Erythroblast (primary cell): ENCODE data around the gene ACSL1.

Experiments used
- DNase-seq, 2 experiments: peaks; one replicate each; lab custom pipeline; 2025; lab: John Stamatoyannopoulos, UW
- GATA1 ChIP-seq: IDR thresholded peaks from 2 replicates; pipeline ENCODE4 v1.6.1; 2011; ENCODE audit warnings: low read depth, mild to moderate bottlenecking, control low read depth, low read length, moderate library complexity
- POLR2A ChIP-seq: IDR thresholded peaks from 2 replicates; pipeline ENCODE4 v1.6.1; 2011; ENCODE audit warnings: mild to moderate bottlenecking, low read length

The ACSL1 gene

DNA sequence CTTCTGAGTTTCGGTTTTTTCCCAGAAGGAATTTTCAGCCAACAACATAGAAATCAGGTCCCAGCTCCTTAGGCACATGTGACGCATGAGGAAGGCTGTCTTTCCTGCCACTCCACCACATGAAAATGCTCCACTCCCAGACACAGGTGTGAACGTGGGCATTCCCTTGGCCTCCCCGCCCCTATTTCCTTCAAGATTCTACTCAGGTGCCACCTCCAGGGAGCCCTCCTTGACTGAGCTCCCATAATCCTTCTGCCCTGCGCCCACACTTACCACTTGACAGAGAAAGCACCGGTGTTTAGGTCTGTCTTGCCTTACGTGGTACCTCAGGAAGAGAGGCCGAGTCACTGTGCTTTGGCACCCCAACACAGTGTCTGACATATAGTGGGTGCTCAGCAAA, 47.4 kb downstream of the ACSL1 start:
- TF ChIP-seq POLR2A, result no peak
- no peak for TF ChIP-seq GATA1
- no peak for DNase-seq

DNA sequence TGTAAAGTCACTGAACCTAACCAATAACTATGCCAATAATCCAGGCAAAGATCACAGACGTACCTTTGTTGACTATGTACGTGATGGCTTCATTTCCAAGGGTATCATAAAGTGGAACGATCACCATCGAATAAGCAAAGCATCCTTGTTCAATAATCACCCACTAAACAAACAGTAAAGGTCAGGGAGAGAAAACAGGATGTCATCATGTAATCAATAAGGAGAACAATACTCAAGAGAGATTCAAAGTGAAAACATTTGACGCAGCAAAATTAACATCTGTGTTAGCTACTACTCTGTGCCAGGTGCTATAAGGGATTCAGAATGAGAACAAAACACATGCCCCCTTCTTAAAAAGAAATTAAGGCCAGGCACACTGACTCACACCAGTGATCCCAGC, 48.9 kb downstream of the ACSL1 start:
- no peak for DNase-seq
- TF ChIP-seq POLR2A, result no peak
- no peak for TF ChIP-seq GATA1

- no peak for DNase-seq
- TF ChIP-seq POLR2A, result no peak
- no peak for TF ChIP-seq GATA1
Measured at GRCh38 chr4:184775854-184776555, 49.8 kb downstream of the ACSL1 start.

DNA sequence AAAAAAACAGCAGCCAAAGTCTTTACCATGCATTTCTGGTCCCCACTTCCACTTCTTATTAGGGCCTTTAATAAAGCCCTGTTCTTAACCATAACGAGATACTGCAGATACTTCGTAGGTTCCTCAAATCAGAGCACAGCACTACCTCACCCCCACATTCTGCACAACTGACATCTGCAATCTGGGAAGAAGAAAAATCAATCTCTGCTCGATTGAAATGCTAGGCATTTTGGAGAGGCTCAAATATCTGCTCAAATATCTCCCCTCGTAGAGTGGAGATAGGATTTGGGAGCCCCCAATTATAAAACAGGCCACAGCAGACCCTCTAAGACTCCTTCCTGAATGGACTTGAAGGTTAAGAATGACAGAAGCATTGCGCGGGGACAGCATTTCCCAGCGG, 51.6 kb downstream of the ACSL1 start:
- no peak for DNase-seq
- TF ChIP-seq POLR2A, result no peak

DNA sequence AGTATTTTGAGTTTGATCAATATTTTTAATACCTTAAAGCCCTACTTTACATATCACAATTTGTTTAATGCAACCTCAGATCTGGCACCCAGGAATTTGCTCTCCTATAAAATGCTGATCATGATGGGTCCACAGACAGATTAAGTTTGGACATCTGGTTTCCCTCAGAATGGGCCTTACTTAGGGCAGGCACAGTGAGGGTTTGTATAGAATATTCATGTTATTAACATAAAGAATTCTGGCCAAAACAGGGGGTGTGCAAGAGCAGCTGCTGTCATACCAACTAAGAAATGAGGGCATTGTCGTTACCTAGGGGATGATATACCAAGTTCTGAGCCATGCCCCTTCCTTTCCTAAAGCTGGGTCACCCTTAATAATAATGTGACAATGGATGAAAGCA, 54.4 kb downstream of the ACSL1 start:
- TF ChIP-seq GATA1 (no peak), POLR2A (no peak)
- DNase-seq, result no peak

DNA sequence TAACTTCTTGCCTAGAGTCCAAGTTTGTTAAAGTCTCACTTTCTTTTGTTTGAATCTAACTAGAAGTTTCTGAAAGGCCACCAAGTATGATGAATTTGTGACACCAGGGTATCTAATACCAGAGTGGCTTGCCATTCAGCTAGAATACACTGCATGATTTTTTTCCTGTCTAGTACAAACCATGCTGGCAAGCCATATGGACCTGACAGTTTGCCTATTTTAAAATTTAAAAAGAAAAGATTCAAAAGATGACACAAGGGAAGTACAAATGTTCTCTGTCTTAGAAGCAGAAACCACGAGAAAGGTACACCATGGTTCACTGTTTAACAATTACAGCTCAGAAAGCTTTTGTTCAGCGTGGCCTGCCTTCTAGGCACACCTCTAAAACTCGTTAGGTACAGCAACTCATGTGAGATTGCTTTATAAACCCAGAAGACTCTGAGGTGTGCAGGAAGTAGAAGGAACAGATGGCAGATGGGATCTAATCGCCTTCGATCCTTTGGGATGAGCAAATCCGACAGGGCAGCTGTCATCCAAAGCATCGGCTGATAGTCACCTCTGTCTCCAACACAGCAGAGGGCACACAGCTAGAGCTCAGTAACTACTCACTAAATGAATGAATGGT, 56.5 kb downstream of the ACSL1 start:
- no peak for DNase-seq
- TF ChIP-seq POLR2A (no peak), GATA1 (no peak)

GRCh38 chr4:184768296-184768695, 57.5 kb downstream of the ACSL1 start:
- DNase-seq, result no peak
- no peak for TF ChIP-seq POLR2A
- TF ChIP-seq GATA1, result no peak

DNA sequence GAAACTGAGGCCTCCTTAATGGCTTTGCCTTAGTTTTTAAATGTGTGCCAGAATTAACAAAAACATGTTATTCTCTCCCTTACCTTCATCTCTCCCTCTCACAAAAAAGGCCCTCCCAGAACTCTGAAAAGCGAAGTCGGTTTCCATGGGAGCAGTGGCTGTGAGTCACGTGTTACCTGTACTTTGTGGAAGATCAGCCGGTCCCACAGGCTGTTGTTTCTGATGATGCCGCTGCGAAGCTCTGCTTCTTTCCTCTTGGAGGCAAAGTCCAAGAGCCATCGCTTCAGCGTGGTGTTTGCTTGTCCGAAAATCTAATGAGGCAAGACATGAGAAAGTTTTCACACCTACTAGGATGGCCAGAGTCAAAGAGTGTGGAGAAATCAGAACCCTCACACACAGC, 59.3 kb downstream of the ACSL1 start:
- no peak for TF ChIP-seq GATA1
- TF ChIP-seq POLR2A, result no peak
- DNase-seq, result no peak

- DNase-seq, result no peak
- no peak for TF ChIP-seq GATA1
- no peak for TF ChIP-seq POLR2A
Measured at GRCh38 chr4:184765473-184766340, 60.1 kb downstream of the ACSL1 start.

DNA sequence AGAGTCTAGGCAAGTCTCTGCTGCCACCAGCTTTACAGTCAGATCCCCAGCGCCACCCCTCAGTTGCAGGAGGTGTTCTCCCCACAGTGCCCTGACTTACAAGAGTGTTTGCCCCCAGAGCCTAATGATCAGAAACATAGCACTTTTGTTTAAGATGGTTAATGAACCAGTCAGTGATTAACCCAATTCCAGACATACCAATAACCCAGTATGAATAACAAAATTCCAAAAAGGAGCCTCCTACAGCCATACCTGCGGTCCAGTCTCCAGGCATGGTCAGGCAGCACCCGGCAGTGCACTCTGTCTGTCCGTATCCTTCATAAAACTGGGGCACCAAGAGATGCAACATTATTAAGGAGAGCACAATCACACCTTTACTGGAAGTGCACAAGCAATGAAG, 61.2 kb downstream of the ACSL1 start:
- no peak for DNase-seq
- no peak for TF ChIP-seq POLR2A
- no peak for TF ChIP-seq GATA1

GRCh38 chr4:184763150-184763780, 62.5 kb downstream of the ACSL1 start:
- TF ChIP-seq POLR2A, result no peak
- no peak for TF ChIP-seq GATA1

GRCh38 chr4:184762100-184762499, 63.7 kb downstream of the ACSL1 start:
- no peak for TF ChIP-seq POLR2A
- TF ChIP-seq GATA1, result no peak
- peak in 1 of 2 experiments; percentile 25 for DNase-seq

More at GRCh38 chr4:184763150-184763780, 62.5 kb downstream of the ACSL1 start:
- DNase-seq, result no peak

DNA sequence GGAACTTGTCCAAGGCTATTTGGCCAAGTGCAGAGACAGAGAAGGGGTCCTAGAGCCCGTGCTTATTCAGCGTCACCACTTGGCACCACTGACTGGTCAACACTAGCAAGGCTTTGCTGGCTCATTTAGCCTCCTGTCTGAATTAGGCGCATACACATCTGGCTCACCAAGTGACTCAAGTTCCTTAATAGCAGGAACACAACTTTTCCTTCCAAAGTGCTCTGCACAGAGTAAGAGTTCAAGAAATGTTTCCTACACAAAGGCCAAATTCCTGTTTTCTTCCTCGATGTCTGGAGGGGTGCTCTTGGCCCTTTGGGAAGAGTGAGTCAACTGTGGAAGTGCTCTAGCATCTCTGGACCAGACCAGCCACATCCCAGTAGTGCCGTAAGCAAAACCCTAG, 65.1 kb downstream of the ACSL1 start:
- no peak for DNase-seq
- no peak for TF ChIP-seq GATA1
- TF ChIP-seq POLR2A, result no peak
